WERI-Rb-1 (cell line): ENCODE results near the gene ALDH4A1.

ENCODE experiments used
- DNase-seq: peaks from one replicate; pipeline ENCODE4 v3.0.0-alpha.2; 2020
- H3K27ac ChIP-seq: fragments of 250-450 bp; sonication (Bioruptor Pico); 2 replicates; pipeline ENCODE4 v1.5.1; 2020; ENCODE audit warnings: mild to moderate bottlenecking, moderate library complexity
- H3K27me3 ChIP-seq: fragments of 250-450 bp; sonication (Bioruptor Pico); 2 replicates; pipeline ENCODE4 v1.5.1; 2021; ENCODE audit warnings: mild to moderate bottlenecking, low read depth, moderate library complexity; ENCODE audit not compliant: insufficient read depth, severe bottlenecking
- H3K36me3 ChIP-seq: fragments of 250-450 bp; sonication (Bioruptor Pico); 2 replicates; pipeline ENCODE4 v1.5.1; 2020; ENCODE audit warnings: mild to moderate bottlenecking, moderate library complexity
- H3K4me3 ChIP-seq: 2 replicates; pipeline ENCODE4 v1.5.1; 2011; ENCODE audit warnings: low read depth, mild to moderate bottlenecking, control low read depth, low read length
- H3K9me3 ChIP-seq: fragments of 250-450 bp; sonication (Bioruptor Pico); 2 replicates; pipeline ENCODE4 v1.5.1; 2021; ENCODE audit warnings: mild to moderate bottlenecking, moderate library complexity; ENCODE audit not compliant: severe bottlenecking
- TF ChIP-seq, protein P1 (sequence below): IDR thresholded peaks from 2 replicates; pipeline ENCODE4 v1.5.1; 2011; ENCODE audit warnings: low read depth, mild to moderate bottlenecking, control low read depth, inconsistent platforms, low read length

The ALDH4A1 gene

GRCh38 chr1:18908911-18909771, 6.8 kb upstream of the ALDH4A1 start:
- H3K27ac ChIP-seq, result no peak overlapping the region
- DNase-seq, result no peak
- TF ChIP-seq, protein P1, sequence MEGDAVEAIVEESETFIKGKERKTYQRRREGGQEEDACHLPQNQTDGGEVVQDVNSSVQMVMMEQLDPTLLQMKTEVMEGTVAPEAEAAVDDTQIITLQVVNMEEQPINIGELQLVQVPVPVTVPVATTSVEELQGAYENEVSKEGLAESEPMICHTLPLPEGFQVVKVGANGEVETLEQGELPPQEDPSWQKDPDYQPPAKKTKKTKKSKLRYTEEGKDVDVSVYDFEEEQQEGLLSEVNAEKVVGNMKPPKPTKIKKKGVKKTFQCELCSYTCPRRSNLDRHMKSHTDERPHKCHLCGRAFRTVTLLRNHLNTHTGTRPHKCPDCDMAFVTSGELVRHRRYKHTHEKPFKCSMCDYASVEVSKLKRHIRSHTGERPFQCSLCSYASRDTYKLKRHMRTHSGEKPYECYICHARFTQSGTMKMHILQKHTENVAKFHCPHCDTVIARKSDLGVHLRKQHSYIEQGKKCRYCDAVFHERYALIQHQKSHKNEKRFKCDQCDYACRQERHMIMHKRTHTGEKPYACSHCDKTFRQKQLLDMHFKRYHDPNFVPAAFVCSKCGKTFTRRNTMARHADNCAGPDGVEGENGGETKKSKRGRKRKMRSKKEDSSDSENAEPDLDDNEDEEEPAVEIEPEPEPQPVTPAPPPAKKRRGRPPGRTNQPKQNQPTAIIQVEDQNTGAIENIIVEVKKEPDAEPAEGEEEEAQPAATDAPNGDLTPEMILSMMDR, result no peak
- no peaks in the 10 kb centered on the region for H3K27me3 ChIP-seq
- peaks cover 69% of the 10 kb centered on the region for H3K36me3 ChIP-seq
- no peaks in the 10 kb centered on the region for H3K9me3 ChIP-seq
- H3K4me3 ChIP-seq, result no peak overlapping the region

DNA sequence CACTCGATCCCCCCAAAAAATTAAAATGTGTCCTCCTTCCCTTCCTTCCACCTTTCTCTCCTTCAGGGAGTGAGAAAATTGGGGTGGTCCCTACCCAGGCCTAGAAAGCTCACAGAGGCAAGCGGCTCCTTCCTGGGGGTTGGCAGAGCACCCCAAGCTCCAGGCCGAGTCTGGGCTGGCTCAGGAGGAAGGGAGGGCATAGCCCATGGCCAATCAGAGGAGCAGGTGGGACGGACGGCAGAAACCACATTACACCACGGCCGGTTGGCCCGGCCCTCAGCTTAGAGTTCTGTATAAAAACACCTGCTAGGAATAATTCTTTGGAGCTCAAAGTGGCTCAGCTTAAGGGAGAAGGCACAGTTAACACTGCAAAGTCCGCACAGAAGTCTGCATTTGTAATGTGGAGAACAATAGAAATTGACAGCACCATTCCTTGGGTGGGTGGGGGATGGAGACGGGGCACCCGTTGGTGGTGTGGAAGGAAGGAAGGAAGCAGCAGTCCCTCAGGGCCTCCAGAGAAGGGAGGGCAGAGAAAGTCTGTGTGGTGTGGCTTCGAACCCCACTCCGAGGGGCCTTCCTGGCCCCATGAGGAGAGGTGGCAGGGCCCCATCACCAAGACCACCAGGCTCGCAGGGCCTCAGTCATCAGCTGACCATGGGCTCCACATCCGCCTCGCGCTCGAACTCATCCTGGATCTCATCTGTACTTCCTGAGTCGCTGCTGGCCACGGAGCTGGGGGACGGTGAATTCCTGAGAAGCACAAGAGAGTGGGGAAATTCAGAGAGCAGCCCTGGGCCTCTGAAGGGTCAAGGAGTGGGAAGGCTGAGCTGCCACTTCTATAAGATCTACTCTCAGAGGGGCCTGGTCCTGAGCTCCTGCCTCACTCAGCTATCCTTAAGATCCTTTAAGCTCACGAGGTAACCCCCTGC, 5.8 kb upstream of the ALDH4A1 start:
- Histone ChIP-seq H3K27me3 (no peaks in the 10 kb centered on the region), H3K36me3 (peaks cover 64% of the 10 kb centered on the region), H3K9me3 (no peaks in the 10 kb centered on the region), H3K4me3 (no peak overlapping the region), H3K27ac (no peak overlapping the region; the same call in 1 of the 2 replicates)
- no peak for DNase-seq
- TF ChIP-seq, protein P1, result no peak

- H3K9me3 ChIP-seq, result no peaks in the 10 kb centered on the region
- TF ChIP-seq, protein P1, result peak; percentile 71
- no peaks in the 10 kb centered on the region for H3K27me3 ChIP-seq
- DNase-seq, result peak; percentile 59
- H3K36me3 ChIP-seq, result peaks cover 57% of the 10 kb centered on the region
- H3K4me3 ChIP-seq, result no peak overlapping the region
- peak overlapping the region; percentile 29 for H3K27ac ChIP-seq
These were observed 4.9 kb upstream of the ALDH4A1 start for GRCh38 chr1:18907021-18907916.

DNA sequence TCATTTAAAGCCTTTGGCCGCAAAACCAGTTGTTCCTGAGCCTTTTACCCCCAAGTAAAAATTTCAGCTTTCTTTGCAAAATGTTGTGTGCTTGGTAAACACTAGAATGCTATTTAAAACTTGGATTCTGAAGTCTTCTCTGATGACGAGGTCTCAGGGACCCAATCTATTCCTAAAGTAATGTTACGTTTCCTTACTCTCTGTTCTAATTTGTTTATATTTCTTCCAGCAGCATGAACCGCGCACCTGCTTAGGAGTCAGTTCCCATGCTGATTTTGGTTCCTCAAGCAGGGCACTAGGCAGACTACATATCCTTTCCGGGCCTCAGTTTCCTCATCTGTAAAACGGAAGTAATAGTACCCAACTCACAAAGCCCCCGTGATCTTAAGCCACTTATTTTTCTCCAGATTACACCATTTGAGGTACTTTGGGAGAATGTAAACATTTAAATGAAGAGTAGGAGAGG, 969 bp upstream of the ALDH4A1 start:
- TF ChIP-seq, protein P1, result no peak
- no peak for DNase-seq
- Histone ChIP-seq H3K27me3 (no peaks in the 10 kb centered on the region), H3K27ac (peak overlapping the region; percentile 97), H3K9me3 (no peaks in the 10 kb centered on the region), H3K4me3 (peak overlapping the region; percentile 89), H3K36me3 (peaks cover 21% of the 10 kb centered on the region)

DNA sequence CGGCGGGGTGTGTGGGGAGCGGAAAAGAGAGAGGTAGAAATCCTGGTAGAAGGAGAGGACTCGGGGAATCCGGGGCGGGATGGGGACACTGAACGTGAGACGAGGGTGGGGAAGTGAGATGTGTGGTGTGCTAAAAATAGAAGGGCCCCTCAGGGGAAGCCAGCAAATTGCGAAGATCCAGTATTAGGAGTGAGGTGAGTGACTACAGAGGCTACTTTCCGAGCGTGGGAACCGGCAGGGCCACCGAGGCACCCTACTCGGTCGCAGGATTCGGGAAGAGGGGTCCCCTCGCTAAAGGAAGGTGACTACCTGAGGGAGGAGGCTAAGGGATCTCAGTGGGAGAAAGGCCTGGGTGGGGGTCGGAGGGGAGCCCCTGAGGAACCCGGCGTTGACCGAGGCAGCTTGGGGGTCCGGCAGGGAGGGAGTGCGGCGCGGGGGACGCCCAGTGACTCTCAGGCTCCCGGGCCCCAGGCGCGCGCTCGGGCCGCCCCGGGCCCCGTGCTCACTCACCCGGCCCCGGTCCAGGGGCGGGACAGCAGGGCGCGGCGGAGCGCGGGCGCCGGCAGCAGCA, 318 bp downstream of the ALDH4A1 start:
- peak overlapping the region; percentile 97 for H3K27ac ChIP-seq
- no peak for DNase-seq
- TF ChIP-seq, protein P1, result no peak
- H3K9me3 ChIP-seq, result no peaks in the 10 kb centered on the region
- no peaks in the 10 kb centered on the region for H3K27me3 ChIP-seq
- peak overlapping the region; percentile 89 for H3K4me3 ChIP-seq
- peaks cover 8% of the 10 kb centered on the region for H3K36me3 ChIP-seq
